Measurements from ENCODE around the gene TEX47. TPM values are rescaled to one million over a fixed set of nuclear protein-coding genes. Genes with fewer than 3 reads are reported as not detected.
A peak's percentile ranks its signal among the peaks of the same experiment; 100 is the strongest.

TEX47 gene
- total RNA-seq, 1 donor from 2014 or later = not detected

- H3K4me3 ChIP-seq (ENCODE audit: insufficient read depth, low read depth, low read length) = no peak overlapping the region
- H3K27ac ChIP-seq (ENCODE audit: low read depth, low read length) = no peak overlapping the region
- no peaks in the 10 kb centered on the region for H3K9me3 ChIP-seq (ENCODE audit: insufficient read depth, low read depth, low read length)
- FAIRE-seq = no peak
- no peak overlapping the region for H3K9ac ChIP-seq (ENCODE audit: low read length)
- no peaks in the 10 kb centered on the region for H3K79me2 ChIP-seq (ENCODE audit: insufficient read depth, low read length)
- H2AFZ ChIP-seq (ENCODE audit: low read depth, low read length) = no peak overlapping the region
- no peak overlapping the region for H3K4me2 ChIP-seq (ENCODE audit: low read length)
- no peak for DNase-seq (ENCODE audit: low read depth)
- H3K27me3 ChIP-seq (ENCODE audit: insufficient read depth, low read length) = no peaks in the 10 kb centered on the region
- Mint-ChIP-seq H3K36me3 (ENCODE audit: low read depth, unreplicated experiment) (no peaks in the 10 kb centered on the region), H3K4me3 (ENCODE audit: unreplicated experiment) (no peak overlapping the region), H3K27me3 (ENCODE audit: low read depth, unreplicated experiment) (no peaks in the 10 kb centered on the region), H3K27ac (ENCODE audit: unreplicated experiment) (no peak overlapping the region), H3K4me1 (ENCODE audit: low read depth, unreplicated experiment) (no peaks in the 10 kb centered on the region), H3K9me3 (ENCODE audit: unreplicated experiment) (no peaks in the 10 kb centered on the region)
- H4K20me1 ChIP-seq (ENCODE audit: insufficient read depth, low read length) = no peaks in the 10 kb centered on the region
- no peaks in the 10 kb centered on the region for H3K36me3 ChIP-seq (ENCODE audit: insufficient read depth, low read length)
- H3K4me1 ChIP-seq (ENCODE audit: insufficient read depth, low read length) = no peaks in the 10 kb centered on the region
- TF ChIP-seq CTCF (IDR thresholded peaks at IDR 0.05; ENCODE audit: insufficient read depth, low read depth, low read length) (no peak), EZH2 (IDR thresholded peaks at IDR 0.05; ENCODE audit: insufficient read depth, low read length) (no peak)
Observed at GRCh38 chr7:88791891-88792290, 3.6 kb downstream of the TEX47 start.

- Mint-ChIP-seq H3K27me3 (ENCODE audit: low read depth, unreplicated experiment) (no peaks in the 10 kb centered on the region), H3K4me1 (ENCODE audit: low read depth, unreplicated experiment) (no peaks in the 10 kb centered on the region), H3K27ac (ENCODE audit: unreplicated experiment) (no peak overlapping the region), H3K4me3 (ENCODE audit: unreplicated experiment) (no peak overlapping the region), H3K9me3 (ENCODE audit: unreplicated experiment) (no peaks in the 10 kb centered on the region), H3K36me3 (ENCODE audit: low read depth, unreplicated experiment) (no peaks in the 10 kb centered on the region)
- Histone ChIP-seq H3K9me3 (ENCODE audit: insufficient read depth, low read depth, low read length) (no peaks in the 10 kb centered on the region), H3K79me2 (ENCODE audit: insufficient read depth, low read length) (no peaks in the 10 kb centered on the region), H3K4me2 (ENCODE audit: low read length) (no peak overlapping the region), H2AFZ (ENCODE audit: low read depth, low read length) (no peak overlapping the region), H4K20me1 (ENCODE audit: insufficient read depth, low read length) (no peaks in the 10 kb centered on the region), H3K27ac (ENCODE audit: low read depth, low read length) (no peak overlapping the region), H3K27me3 (ENCODE audit: insufficient read depth, low read length) (no peaks in the 10 kb centered on the region), H3K36me3 (ENCODE audit: insufficient read depth, low read length) (no peaks in the 10 kb centered on the region), H3K4me3 (ENCODE audit: insufficient read depth, low read depth, low read length) (no peak overlapping the region), H3K4me1 (ENCODE audit: insufficient read depth, low read length) (no peaks in the 10 kb centered on the region), H3K9ac (ENCODE audit: low read length) (no peak overlapping the region)
- FAIRE-seq = no peak
- peak; percentile 2 for DNase-seq (ENCODE audit: low read depth)
- TF ChIP-seq EZH2 (IDR thresholded peaks at IDR 0.05; ENCODE audit: insufficient read depth, low read length) (no peak), CTCF (IDR thresholded peaks at IDR 0.05; ENCODE audit: insufficient read depth, low read depth, low read length) (peak; percentile 46)
Observed at GRCh38 chr7:88789480-88790064, 6.0 kb downstream of the TEX47 start.

GRCh38 chr7:88787777-88788176, 7.8 kb downstream of the TEX47 start:
- Histone ChIP-seq H3K4me2 (ENCODE audit: low read length) (no peak overlapping the region), H4K20me1 (ENCODE audit: insufficient read depth, low read length) (no peaks in the 10 kb centered on the region), H3K9me3 (ENCODE audit: insufficient read depth, low read depth, low read length) (no peaks in the 10 kb centered on the region), H3K27ac (ENCODE audit: low read depth, low read length) (no peak overlapping the region), H3K27me3 (ENCODE audit: insufficient read depth, low read length) (no peaks in the 10 kb centered on the region), H2AFZ (ENCODE audit: low read depth, low read length) (no peak overlapping the region), H3K9ac (ENCODE audit: low read length) (no peak overlapping the region), H3K79me2 (ENCODE audit: insufficient read depth, low read length) (no peaks in the 10 kb centered on the region), H3K36me3 (ENCODE audit: insufficient read depth, low read length) (no peaks in the 10 kb centered on the region), H3K4me1 (ENCODE audit: insufficient read depth, low read length) (no peaks in the 10 kb centered on the region), H3K4me3 (ENCODE audit: insufficient read depth, low read depth, low read length) (no peak overlapping the region)
- Mint-ChIP-seq H3K4me3 (ENCODE audit: unreplicated experiment) (no peak overlapping the region), H3K9me3 (ENCODE audit: unreplicated experiment) (no peaks in the 10 kb centered on the region), H3K36me3 (ENCODE audit: low read depth, unreplicated experiment) (no peaks in the 10 kb centered on the region), H3K27ac (ENCODE audit: unreplicated experiment) (no peak overlapping the region), H3K4me1 (ENCODE audit: low read depth, unreplicated experiment) (no peaks in the 10 kb centered on the region), H3K27me3 (ENCODE audit: low read depth, unreplicated experiment) (no peaks in the 10 kb centered on the region)
- no peak for DNase-seq (ENCODE audit: low read depth)
- no peak for FAIRE-seq
- TF ChIP-seq EZH2 (IDR thresholded peaks at IDR 0.05; ENCODE audit: insufficient read depth, low read length) = no peak
- no peak for TF ChIP-seq CTCF (IDR thresholded peaks at IDR 0.05; ENCODE audit: insufficient read depth, low read depth, low read length)

Measured in astrocyte (in vitro differentiated cells and primary cell).